Hypothalamus (tissue), 51 donors: ENCODE results near the gene TNFRSF21.
"Not testable (repeated sequence)": the region's sequence is repeated elsewhere in the genome, so short reads cannot be mapped to it uniquely, and the experiment has no call there.

Experiments
- DNase-seq, 51 donors: peaks; one replicate each; lab custom pipeline; 2025; lab: John Stamatoyannopoulos, UW

The TNFRSF21 gene

DNA sequence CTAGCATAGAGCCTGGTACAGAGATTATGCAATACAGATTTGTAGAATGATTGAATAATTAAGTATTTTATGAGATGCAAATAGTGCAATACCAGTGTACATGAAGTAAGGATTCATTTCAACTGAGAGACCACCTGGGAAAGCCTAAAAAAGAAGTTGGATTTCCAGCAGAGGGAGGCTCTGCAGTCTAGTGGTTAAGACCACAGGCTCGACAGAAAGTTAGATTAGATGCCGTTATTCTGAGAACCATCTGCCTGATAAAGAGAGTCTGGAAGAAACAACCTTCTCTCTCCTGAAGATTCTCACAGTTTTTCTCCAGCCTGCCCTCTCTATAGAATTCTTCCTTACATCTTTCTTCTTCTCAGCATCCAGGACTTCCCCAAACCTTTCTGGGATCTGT is 13.6 kb upstream of the TNFRSF21 start:
- DNase-seq, result no peak

DNA sequence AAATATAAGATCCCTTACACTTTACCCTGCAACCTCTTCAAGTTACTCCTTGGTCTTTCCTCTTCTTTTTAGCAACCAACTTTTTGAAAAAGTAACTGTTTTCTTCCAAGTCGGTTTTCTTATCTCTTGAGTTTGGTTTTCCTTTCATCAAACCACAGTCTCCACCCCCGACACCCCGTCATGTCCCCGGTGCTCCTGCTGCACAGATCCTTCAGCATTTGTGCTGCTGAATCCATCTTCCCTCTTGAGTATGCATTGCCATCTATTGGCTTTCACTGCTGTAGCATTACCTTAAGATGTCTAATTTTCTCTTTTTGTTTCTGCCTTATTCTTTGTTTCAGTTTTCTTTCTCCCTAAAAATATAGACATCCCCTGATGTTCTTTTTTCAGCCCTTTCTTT is 11.9 kb upstream of the TNFRSF21 start:
- DNase-seq, result no peak

DNA sequence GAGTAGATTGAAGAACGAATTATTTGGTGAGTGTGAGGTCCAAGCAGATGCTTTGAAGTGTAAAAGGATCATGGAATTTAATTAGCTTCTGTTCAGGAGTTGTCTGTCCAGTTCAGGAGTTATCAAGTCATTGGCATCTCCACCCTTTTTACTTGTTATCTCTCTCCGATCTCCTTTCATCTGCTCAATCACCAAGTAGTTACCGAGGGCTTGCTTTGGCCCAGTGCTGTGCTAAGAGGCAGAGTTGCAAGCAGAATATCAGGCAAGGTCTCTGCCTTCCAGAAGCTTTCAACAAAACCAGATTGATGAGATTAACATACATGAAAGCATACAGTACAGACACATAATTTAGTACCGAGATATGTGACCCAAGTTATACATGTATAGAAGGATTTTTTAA is 10.2 kb upstream of the TNFRSF21 start:
- no peak for DNase-seq

DNA sequence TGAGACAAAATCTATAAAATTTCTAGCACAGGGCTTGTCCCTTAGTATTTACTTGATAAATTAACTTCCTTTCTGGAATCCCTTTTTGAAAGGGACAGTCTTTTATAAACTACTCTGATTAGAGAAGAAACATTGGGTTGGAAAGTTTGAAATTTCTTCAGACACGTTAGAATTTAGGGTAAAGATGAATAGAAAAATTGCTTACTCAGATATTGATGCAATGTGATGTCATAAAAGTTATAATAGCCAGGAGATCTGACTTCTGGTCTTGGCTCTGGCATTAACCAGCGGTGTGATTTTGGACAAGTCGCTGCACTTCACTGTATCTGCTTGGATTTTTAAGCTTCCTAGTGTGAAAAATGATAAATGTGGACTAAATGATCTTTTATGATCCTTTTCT is 9.7 kb upstream of the TNFRSF21 start:
- no peak for DNase-seq

DNA sequence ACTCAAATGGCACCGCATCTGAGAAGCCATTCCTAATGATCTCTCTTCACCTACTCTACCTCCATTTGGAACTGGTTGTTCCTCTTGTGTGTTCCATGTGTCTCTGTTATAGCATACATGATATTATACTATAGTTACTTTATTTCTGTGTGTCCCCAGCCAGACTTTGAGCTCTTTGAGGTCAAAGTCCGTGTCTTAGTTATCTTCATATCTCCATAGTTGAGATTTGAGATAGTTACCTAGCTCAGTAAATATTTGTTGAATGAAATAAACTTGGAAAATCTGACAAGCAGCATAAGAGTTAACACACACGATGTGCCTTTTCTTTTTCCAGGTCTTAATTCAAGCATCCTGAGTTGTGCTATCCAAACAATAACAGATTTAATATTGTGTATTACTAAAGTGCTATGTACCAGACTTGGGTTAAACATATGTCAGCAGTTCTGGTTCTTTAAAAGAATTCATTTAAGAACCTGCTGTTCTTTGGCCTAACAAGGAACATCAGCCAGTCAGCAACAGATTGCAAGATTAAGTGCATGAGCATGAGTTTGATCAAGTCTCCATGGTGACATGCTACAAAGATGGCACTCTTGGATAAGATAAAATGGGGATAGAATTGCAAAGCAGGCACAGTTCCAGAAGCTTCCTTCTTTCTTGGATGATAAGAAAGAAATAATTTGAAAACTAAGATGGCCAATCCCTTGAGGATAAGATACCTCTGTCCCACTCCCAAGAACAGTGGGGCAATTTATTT is 8.7 kb upstream of the TNFRSF21 start:
- no peak for DNase-seq

DNA sequence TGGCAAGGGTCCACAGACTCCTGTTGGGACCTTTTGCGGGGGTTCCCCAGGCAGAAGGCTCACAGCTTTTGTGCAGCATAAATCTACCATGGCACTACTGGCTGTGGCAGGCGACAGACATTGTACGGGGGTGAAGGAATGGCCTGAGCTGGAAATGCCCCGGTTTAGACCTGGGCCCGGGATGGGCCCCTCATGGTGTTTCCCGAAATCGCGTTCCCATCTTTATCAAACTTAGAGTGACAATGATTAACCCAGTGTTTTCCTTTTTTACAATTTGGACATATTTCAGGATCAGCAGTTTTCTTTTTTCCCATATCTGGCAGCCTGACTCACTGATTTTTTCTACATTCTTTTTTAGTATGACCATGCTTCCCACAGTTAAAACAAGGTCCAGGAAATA is 5.5 kb upstream of the TNFRSF21 start:
- DNase-seq, result not testable (repeated sequence)

DNA sequence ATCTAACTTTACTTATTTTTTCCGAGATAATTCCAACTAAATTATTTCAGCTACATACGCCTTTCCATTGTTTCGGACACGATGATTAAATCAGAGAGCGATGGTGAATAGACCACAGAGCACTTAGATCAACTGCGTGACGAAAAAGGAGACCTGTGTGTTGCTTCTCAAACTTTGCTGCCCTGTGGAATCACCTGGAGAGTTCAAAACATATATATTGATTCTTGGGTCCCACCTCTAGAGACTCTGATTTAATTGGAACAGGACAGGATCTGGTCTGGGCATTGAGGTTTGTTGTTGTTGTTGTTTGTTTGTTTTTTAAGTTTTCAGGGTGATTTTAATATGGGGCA is 401 bp upstream of the TNFRSF21 start:
- no peak for DNase-seq

DNA sequence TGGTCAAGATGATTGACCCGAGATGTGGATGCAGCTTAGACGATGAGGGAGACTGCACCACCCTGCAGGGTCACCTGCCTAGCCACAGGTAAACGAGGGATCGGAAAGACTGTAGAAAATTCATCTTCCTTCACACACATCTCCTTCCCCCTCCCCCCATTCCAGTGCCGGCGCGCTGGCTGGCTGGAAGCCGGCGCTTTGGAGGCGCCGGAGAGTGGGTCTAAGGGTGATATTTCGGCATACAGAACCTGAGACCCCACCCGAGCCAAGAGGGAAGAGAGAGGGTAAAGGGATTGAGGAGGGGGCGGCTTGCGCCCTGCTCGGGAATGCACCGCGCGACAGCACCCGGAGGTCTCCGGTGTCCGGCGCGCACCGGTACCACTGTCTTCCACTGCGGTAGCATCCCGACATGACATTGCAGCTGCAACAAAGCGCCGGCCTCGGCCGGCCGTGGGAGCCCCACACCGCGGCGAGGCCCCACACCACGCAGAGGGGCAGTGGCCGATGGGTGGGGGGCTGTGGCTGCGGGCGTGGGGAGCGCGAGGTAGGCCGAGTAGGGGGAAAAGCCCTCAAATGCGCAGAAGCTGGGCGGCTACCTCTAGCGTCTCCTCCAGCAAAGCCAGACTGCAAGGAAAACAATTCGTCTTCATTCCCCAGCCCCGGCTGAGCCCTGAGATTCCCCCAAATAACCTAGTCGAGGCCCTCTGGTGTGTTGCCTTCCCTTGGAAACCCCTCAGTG is 984 bp downstream of the TNFRSF21 start:
- DNase-seq, result peak in 32 of 51 donors; percentile 6 to 63 (median 28)

DNA sequence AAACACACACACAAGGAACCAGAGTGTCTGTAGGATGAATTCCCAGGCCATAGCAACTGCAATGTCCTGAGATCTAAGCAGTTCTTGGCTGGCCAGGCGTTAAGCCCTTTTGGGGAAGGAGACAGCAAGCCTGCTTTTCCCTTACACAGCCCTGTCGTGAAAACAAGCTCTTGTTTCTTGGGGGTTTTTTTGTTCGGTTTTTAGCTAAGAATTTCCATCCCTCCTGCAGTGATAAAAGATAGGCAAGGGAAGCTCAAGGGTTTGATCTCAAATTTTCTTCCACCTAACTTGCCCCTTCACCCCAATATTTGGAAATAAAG is 1.5 kb downstream of the TNFRSF21 start:
- no peak for DNase-seq

DNA sequence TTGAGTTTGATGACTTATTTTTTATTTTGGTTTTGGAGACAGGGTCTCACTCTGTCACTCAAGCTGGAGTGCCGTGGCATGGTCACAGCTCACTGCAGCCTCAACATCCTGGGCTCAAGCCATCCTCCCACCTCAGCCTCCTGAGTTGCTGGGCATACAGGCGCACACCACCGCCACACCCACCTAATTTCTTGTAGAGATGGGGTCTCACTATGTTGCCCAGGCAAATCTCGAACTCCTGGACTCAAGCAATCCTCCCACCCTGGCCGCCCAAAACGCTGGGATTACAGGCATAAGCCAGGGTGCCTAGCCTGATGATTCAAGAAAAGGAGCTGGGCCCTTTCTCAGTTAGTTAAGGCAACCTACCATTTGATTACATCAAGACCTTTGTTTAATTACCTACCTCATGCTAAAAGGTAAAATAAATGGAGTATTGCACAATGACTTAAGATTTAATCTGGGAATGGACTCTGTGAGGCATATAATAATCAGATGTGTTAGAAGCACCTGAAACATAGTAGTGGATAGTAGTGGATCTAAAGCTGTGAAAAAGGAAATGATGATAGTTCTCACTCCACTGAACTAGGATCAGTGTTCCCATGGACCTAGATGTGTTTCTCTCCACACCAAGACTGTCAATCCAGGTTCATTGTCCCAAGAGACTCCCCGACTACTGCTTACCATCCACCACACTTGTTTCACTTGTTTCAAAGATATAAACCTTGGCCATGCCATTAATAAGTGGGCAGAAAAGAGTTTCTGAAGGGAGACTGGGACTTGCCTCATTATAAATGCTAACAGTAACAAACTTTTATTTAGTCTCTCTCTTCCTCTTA is 2.1 kb downstream of the TNFRSF21 start:
- DNase-seq, result peak in 1 of 51 donors; percentile 4

DNA sequence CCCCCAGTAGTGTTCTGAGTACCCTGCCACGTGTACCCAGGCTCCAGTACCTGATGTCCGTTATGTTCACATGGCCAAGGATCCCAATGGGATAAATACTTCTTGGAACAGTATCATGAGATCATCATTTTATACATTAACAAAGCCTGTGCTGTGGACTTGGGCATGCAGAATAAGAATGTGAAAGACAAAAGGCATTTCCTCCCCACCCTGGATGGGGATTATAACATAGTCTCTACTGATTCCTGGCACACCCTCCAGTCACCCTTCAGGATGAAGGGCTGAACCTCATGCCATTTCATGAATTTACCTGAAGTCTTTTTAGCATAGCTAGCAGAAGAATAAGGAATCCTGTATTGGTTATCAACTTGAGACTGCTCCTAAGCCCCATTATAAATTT is 2.8 kb downstream of the TNFRSF21 start:
- DNase-seq, result no peak

DNA sequence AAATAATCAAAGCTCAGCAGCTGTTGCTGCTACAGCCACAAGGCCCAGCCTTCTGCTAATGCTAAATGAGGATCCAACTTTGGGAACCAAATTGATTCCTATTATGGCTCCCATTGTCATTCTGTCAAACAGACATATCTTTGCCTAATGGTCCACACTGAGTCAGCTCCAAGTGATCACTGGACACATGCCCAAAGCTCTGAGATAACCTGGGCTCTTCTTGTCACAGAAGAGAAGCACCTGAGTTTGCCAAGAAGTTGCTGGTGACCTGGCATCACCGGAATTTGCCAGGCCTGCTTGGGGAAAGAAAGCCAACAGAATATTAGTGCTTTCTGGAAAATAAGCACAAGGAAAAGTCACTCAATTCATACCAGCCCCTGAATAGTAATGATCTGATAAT is 5.8 kb downstream of the TNFRSF21 start:
- DNase-seq, result no peak

DNA sequence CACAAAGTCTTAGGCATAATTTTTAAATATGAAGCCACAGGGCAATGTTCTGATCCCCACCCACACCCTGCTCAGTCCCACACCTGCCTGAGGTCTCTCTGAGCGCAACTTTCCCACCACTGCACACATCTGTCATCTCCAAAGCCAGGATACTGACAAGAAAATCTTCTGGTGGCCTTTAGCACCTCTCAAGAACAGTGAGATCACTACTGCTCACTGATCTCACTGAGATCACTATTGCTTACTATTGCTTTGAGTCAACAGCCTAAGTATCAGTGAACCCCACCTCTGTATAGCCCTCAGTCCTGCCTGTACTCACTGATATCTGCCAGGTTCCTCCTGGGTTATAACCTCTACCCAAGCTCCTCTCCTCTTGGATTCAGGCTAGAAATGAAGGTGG is 6.4 kb downstream of the TNFRSF21 start:
- DNase-seq, result no peak

DNA sequence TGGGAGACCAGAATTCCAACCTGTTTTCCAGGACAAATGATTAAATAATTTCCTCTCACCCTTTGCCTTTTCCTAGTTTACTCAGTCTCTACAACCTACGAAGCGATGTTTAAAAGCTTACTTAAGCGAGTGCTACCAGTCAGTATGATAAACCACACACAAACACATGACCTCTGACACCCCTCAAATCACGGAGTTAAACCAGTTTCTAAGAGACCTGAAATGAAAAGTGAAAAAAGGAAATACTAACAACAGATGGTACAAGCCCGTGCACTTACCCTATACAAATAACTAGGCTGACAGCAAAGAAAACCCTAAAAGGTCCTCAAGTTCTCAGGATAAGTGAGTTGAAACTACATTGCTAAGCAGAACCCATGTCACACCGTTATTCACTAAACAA is 7.7 kb downstream of the TNFRSF21 start:
- DNase-seq, result no peak

DNA sequence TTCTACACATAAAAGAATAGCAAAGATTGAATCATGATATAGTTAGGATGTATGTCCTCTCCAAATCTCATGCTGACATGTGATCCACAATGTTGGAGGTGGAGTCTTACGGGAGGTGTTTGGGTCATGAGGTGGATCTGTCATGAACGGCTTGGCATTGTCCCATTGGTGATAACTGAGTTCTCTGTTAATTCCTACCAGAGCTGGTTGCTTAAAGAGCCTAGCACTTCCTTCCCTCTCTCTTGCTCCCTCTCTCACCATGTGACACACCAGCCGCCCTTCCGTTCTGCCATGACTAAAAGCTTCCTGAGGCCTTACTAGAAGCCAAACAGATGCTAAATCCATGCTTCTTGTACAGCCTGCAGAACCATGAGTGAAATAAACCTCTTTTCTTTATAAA is 8.3 kb downstream of the TNFRSF21 start:
- DNase-seq, result no peak

DNA sequence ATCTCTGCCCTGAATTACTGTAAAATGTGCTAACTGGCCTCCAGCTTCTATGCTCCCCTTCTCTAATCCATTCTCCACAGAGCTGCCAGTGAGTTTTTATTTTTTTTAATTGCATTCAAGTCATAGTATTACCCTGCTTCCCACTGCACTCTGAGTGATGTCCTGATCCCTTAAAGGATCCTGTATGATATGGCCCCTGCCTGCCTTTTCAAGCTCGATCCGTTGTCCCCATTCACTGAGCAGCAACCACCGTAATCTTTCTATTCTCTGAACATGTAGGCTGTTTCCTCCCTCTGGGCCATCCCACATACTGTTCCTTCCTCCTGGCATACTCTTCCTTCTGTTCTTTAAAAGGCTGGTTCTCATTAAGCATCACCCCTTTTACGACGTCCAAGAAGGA is 9.3 kb downstream of the TNFRSF21 start:
- DNase-seq, result no peak

DNA sequence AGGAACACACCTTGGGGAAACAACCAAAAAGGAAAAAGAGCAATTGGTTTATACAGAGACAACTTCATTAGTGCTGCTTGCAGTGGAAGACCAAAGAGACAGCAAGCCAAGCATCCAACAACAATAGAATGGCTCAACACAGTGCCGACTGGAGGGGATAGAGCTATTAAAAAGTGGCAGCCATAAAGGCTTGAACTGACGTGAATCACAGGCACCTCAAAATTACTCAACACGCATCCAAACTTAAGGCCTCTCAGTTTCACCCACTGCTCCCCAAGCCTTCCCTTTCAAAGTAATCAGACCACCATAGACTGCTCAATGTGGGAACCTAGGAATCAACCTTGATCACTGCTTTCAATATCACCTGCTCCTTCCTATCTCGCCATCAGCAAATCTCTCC is 9.7 kb downstream of the TNFRSF21 start:
- no peak for DNase-seq

DNA sequence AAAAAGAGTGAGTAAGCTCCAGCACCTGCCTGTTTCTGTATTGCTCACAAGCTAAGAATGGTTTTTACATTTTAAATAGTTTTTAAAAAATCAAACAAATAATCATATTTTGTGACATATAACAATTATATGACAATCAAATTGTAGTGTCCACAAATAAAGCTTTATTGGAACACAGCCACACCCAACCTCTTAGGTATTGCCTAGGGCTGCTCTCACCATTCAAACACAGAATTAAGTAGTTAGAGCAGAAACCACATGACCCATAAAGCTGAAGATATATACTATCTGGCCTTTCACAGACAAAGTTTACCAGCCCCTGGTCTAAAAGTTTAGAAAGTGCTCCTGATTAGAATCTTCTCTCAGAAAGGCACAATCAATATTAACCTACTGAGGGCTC is 11.2 kb downstream of the TNFRSF21 start:
- DNase-seq, result no peak

DNA sequence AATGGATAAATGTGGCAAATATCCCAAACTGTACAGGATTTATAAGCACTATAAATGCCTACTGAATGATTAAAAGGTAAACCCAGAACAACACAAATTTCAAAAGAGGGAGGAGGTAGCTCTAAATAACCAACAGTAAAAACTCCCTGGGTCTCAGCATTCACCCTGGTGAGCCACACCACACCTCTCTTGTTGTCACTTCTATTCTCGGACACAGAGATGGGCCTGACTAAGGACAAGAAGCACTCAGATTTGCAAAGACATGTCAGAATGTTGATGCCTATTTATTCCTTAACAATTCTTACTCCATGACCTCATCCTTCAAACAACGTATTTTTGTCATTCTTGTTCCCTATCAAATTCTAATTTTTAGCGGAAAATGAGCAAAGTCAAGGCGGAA is 14.7 kb downstream of the TNFRSF21 start:
- DNase-seq, result no peak

DNA sequence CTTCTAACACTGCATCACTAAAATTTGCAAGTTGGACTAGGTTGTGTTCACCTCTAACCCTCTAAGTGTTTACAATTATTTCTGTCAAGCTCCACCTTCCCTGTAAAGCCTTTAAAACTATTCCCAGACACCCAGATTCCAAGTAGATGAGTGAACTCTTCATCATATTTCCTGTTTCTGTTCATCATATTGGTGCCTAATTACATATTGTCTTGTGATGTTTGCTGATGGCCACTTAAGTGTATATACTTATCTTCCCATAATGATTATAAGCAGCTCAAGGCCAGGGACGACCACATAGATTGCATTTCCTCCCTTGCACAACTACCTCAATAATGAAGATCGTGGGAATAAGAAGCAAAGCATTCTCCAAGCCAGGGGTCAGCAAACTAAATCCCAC is 16.8 kb downstream of the TNFRSF21 start:
- DNase-seq, result no peak

DNA sequence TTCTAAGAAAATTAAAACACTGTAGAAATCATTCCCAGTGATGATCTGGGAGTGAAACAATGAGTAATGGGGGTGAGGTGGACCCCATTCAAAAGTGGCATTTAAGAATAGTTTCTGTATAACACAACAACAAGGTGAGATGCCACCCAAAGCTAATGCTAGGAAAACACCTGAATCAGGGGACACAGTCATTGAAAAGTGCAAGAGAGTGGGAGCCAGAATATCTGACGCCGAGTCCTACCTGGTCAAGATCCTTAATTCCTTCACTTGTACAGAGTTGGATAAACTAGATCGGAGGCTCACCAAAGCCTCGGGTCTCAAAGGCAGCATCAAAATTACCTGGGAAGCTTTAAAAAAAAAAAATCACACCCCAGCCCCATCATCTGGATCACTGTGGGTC is 17.7 kb downstream of the TNFRSF21 start:
- DNase-seq, result no peak
